Calu3 (cell line): ENCODE data around the gene DAD1. TPM values are rescaled to one million over a fixed set of nuclear protein-coding genes. Genes with fewer than 3 reads are reported as not detected.

Source experiments
- BruUV-seq: library from RNA; stranded (reverse); fragments of 400-500 nt; replicated peaks from 2 replicates; lab custom pipeline; 2021; lab: Mats Ljungman, UMichigan
- CTCF ChIA-PET: fragments of 300-600 bp; sonication (Branson Sonifier 250); formaldehyde crosslinking; loops from one replicate; lab custom pipeline; 2022; ENCODE audit warnings: antibody characterized with exemption; lab: Charles Lee
- DNase-seq: peaks from one replicate; pipeline ENCODE4 v3.0.0; 2022
- H3K27ac Mint-ChIP-seq: one replicate; pipeline ENCODE4 v1.8.0; 2022; ENCODE audit warnings: mixed read lengths; ENCODE audit not compliant: unreplicated experiment
- H3K27me3 Mint-ChIP-seq: one replicate; pipeline ENCODE4 v1.8.0; 2022; ENCODE audit warnings: mixed read lengths; ENCODE audit not compliant: unreplicated experiment
- H3K36me3 Mint-ChIP-seq: one replicate; pipeline ENCODE4 v1.8.0; 2022; ENCODE audit warnings: mild to moderate bottlenecking, moderate library complexity, mixed read lengths; ENCODE audit not compliant: insufficient read depth, unreplicated experiment
- H3K4me1 Mint-ChIP-seq: one replicate; pipeline ENCODE4 v1.8.0; 2022; ENCODE audit warnings: mild to moderate bottlenecking, low read depth, mixed read lengths; ENCODE audit not compliant: unreplicated experiment
- H3K4me3 Mint-ChIP-seq: one replicate; pipeline ENCODE4 v1.8.0; 2022; ENCODE audit warnings: mild to moderate bottlenecking, low read depth, moderate library complexity, mixed read lengths; ENCODE audit not compliant: unreplicated experiment
- H3K9me3 Mint-ChIP-seq: one replicate; pipeline ENCODE4 v1.8.0; 2022; ENCODE audit warnings: low read depth, mixed read lengths; ENCODE audit not compliant: unreplicated experiment
- CTCF ChIP-seq: fragments of 200-600 bp; IDR thresholded peaks from one replicate; pipeline ENCODE4 v1.8.0; 2022; ENCODE audit warnings: antibody characterized with exemption; ENCODE audit not compliant: unreplicated experiment
- intact Hi-C: fragments of 100-400 bp; cut with micrococcal nuclease; formaldehyde crosslinking; loops from one replicate; pipeline ENCODE4 v1.10.0; 2022; ENCODE audit not compliant: unreplicated experiment
- total RNA-seq: library from RNA; stranded (reverse); gene quantifications from 2 replicates; pipeline ENCODE4 v1.2.3, GENCODE V29; 2022

DAD1 gene
- total RNA-seq, 1 experiment from 2014 or later, result 197 TPM

- intact Hi-C loops, result loop anchor here (2.0 kb wide), 1 partner anchor 171 kb away; no protein-coding TSS in a partner anchor
- Mint-ChIP-seq H3K27ac (peak overlapping the region; percentile 71), H3K4me1 (peaks cover 59% of the 10 kb centered on the region), H3K27me3 (no peaks in the 10 kb centered on the region), H3K9me3 (no peaks in the 10 kb centered on the region), H3K4me3 (peak overlapping the region; percentile 44), H3K36me3 (peaks cover 47% of the 10 kb centered on the region)
- TF ChIP-seq CTCF, result no peak
- CTCF ChIA-PET, result interaction anchor here (0.6 to 2.2 kb wide), 5 partner anchors 9 to 294 kb away, joined by 3 to 10 read pairs (median 3); partner anchors contain the start of gene DAD1
- no TSS peak for BruUV-seq
- DNase-seq, result no peak
These were observed 27.7 kb downstream of the DAD1 start for GRCh38 chr14:22561366-22561660.

- no peaks in the 10 kb centered on the region for H3K9me3 Mint-ChIP-seq
- H3K27ac Mint-ChIP-seq, result peak overlapping the region; percentile 71
- peak overlapping the region; percentile 44 for H3K4me3 Mint-ChIP-seq
- peaks cover 64% of the 10 kb centered on the region for H3K4me1 Mint-ChIP-seq
- BruUV-seq, result TSS peak; percentile 21
- intact Hi-C loops, result loop anchor here (2.0 kb wide), 1 partner anchor 170 kb away; no protein-coding TSS in a partner anchor
- H3K36me3 Mint-ChIP-seq, result peaks cover 52% of the 10 kb centered on the region
- CTCF ChIA-PET, result interaction anchor here (0.5 to 2.2 kb wide), 8 partner anchors 9 to 328 kb away, joined by 3 to 10 read pairs (median 4); partner anchors contain the start of genes DAD1 and OXA1L
- DNase-seq, result peak; percentile 47
- TF ChIP-seq CTCF, result no peak
- no peaks in the 10 kb centered on the region for H3K27me3 Mint-ChIP-seq
These were observed 28.2 kb downstream of the DAD1 start for GRCh38 chr14:22560662-22561365.

- H3K4me1 Mint-ChIP-seq, result peaks cover 63% of the 10 kb centered on the region
- no peaks in the 10 kb centered on the region for H3K9me3 Mint-ChIP-seq
- H3K36me3 Mint-ChIP-seq, result peaks cover 45% of the 10 kb centered on the region
- BruUV-seq, result no TSS peak
- CTCF ChIA-PET, result interaction anchor here (0.9 kb wide), 2 partner anchors 169 to 368 kb away, joined by 4 to 5 read pairs; no protein-coding TSS in a partner anchor
- intact Hi-C loops, result loop anchor here (5.0 kb wide), 2 partner anchors 93 to 423 kb away; partner anchors contain the start of gene AJUBA
- TF ChIP-seq CTCF, result no peak
- no peak for DNase-seq
- peak overlapping the region; percentile 46 for H3K27ac Mint-ChIP-seq
- H3K4me3 Mint-ChIP-seq, result no peak overlapping the region
- no peaks in the 10 kb centered on the region for H3K27me3 Mint-ChIP-seq
These were observed 30.0 kb downstream of the DAD1 start for GRCh38 chr14:22559041-22559440.

- H3K27ac Mint-ChIP-seq, result peak overlapping the region; percentile 46
- CTCF ChIA-PET, result interaction anchor here (0.6 kb wide), 1 partner anchor 44 kb away, joined by 3 read pairs; no protein-coding TSS in a partner anchor
- H3K9me3 Mint-ChIP-seq, result no peaks in the 10 kb centered on the region
- peaks cover 42% of the 10 kb centered on the region for H3K36me3 Mint-ChIP-seq
- intact Hi-C loops, result loop anchor here (5.0 kb wide), 2 partner anchors 94 to 424 kb away; partner anchors contain the start of gene AJUBA
- no peak for DNase-seq
- BruUV-seq, result no TSS peak
- H3K4me1 Mint-ChIP-seq, result peaks cover 63% of the 10 kb centered on the region
- H3K27me3 Mint-ChIP-seq, result no peaks in the 10 kb centered on the region
- no peak for TF ChIP-seq CTCF
- H3K4me3 Mint-ChIP-seq, result no peak overlapping the region
These were observed 30.7 kb downstream of the DAD1 start for GRCh38 chr14:22558221-22558913.
